DOHH2 (cell line): ENCODE results near the gene SLX4IP.

Source experiments
- CTCF ChIP-seq: fragments of 200-600 bp; sonication (generic); IDR thresholded peaks from one replicate; pipeline ENCODE4 v1.5.1; 2014; ENCODE audit warnings: antibody characterized with exemption, mild to moderate bottlenecking, low read depth, low read length; ENCODE audit not compliant: poor library complexity, severe bottlenecking
- EZH2phosphoT487 ChIP-seq: fragments of 200-600 bp; sonication (generic); IDR thresholded peaks from 2 replicates; pipeline ENCODE4 v1.6.1; 2017; ENCODE audit warnings: borderline replicate concordance, mild to moderate bottlenecking, antibody characterized with exemption, low read length, moderate library complexity, mixed read lengths

DNA sequence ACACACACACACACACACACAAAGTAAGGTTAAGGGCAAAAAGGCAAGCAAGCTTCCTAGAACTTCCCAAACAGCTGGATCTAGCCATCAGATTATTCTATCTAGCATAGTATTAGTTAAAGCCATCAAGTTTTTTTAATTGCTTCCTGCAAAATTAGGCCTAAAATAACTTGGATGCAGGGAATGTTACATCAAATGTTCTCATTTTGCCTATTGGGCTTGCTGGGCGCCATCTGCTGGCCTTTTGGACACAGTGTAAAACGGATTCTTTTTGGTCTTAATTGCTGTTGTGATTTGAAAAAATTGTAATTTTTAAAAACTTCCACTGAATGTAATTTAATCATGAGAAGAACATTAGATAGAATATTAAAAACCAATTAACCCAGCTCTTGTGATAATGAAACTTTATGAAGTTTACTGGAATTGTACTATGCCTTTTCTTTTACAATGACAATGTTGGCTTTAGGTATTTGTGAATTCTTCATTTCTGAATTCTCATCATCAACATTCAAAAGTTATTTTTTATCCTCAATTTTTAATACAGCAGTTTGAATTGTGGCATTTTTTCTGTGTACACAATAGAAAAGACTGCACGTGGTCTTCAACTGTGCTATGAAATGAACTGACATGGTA, 7.9 kb upstream of the SLX4IP start:
- TF ChIP-seq CTCF (peak; percentile 77), EZH2phosphoT487 (no peak)
